HCT116 (cell line): Measurements from ENCODE around the gene CYB561A3.

Experiments used
- CTCF ChIP-seq, 3 experiments: fragments of 200-600 bp in 1 of 3; sonication (generic) in 1 of 3; IDR thresholded peaks in 2 of 3; conservative IDR thresholded peaks in 1 of 3; 2 replicates each; pipeline ENCODE4 v1.5.1; 2012 to 2017; ENCODE audit warnings: low read depth in 2 of 3, low read length in 2 of 3, antibody characterized with exemption in 1 of 3, borderline replicate concordance in 1 of 3, control low read depth in 1 of 3, mild to moderate bottlenecking in 1 of 3, mixed read lengths in 1 of 3, mixed run types in 1 of 3, moderate library complexity in 1 of 3; ENCODE audit not compliant: insufficient read depth in 1 of 3
- EGR1 ChIP-seq: IDR thresholded peaks from 2 replicates; pipeline ENCODE4 v1.6.1; 2012; ENCODE audit warnings: low read depth
- EZH2 ChIP-seq: fragments of 200-600 bp; sonication (generic); IDR thresholded peaks from 2 replicates; pipeline ENCODE4 v1.6.1; 2017; ENCODE audit warnings: antibody characterized with exemption, mixed run types
- MAX ChIP-seq: IDR thresholded peaks from 2 replicates; pipeline ENCODE4 v1.6.1; 2012
- POLR2A ChIP-seq: IDR thresholded peaks from 2 replicates; pipeline ENCODE4 v1.7.0; 2011; ENCODE audit warnings: borderline replicate concordance; ENCODE audit not compliant: insufficient read depth, insufficient read length; ENCODE audit errors: extremely low read depth
- POLR2AphosphoS5 ChIP-seq: IDR thresholded peaks from 2 replicates; pipeline ENCODE4 v1.6.1; 2011; ENCODE audit warnings: mild to moderate bottlenecking, low read depth, low read length, moderate library complexity
- RAD21 ChIP-seq: IDR thresholded peaks from 2 replicates; pipeline ENCODE4 v1.6.1; 2012; ENCODE audit warnings: low read depth, mild to moderate bottlenecking
- REST ChIP-seq: IDR thresholded peaks from 2 replicates; pipeline ENCODE4 v1.6.1; 2012; ENCODE audit warnings: low read depth
- SIN3A ChIP-seq: IDR thresholded peaks from 2 replicates; pipeline ENCODE4 v1.6.1; 2012; ENCODE audit warnings: low read depth
- YY1 ChIP-seq: IDR thresholded peaks from 2 replicates; pipeline ENCODE4 v1.6.1; 2011; ENCODE audit warnings: low read length, low read depth, moderate library complexity, mild to moderate bottlenecking; ENCODE audit not compliant: insufficient replicate concordance; ENCODE audit errors: extremely low read depth

GRCh38 chr11:61406067-61406466 lies 44.4 kb upstream of the CYB561A3 start:
- TF ChIP-seq MAX (no peak), CTCF (IDR thresholded peaks at IDR 0.05 in 2 of 3, conservative IDR thresholded peaks at IDR 0.05 in 1 of 3; ENCODE audit: borderline replicate concordance in 1 of 3, insufficient read depth in 1 of 3, low read depth in 2 of 3, low read length in 2 of 3) (no peak), YY1 (no peak), POLR2AphosphoS5 (no peak), SIN3A (no peak), EZH2 (no peak), EGR1 (no peak), POLR2A (no peak), RAD21 (no peak), REST (no peak)
